Measurements from ENCODE around the gene OPN1SW.
A peak's percentile ranks its signal among the peaks of the same experiment; 100 is the strongest.

OPN1SW gene

GRCh38 chr7:128795129-128795528 is 19.5 kb upstream of the OPN1SW start:
- DNase-seq (ENCODE audit: low read depth, low spot score): no peak
- H3K4me3 ChIP-seq (ENCODE audit: low read length): no peak overlapping the region

- H3K4me3 ChIP-seq (ENCODE audit: low read length): no peak overlapping the region
Observed at GRCh38 chr7:128794436-128794835, 18.8 kb upstream of the OPN1SW start.

DNA sequence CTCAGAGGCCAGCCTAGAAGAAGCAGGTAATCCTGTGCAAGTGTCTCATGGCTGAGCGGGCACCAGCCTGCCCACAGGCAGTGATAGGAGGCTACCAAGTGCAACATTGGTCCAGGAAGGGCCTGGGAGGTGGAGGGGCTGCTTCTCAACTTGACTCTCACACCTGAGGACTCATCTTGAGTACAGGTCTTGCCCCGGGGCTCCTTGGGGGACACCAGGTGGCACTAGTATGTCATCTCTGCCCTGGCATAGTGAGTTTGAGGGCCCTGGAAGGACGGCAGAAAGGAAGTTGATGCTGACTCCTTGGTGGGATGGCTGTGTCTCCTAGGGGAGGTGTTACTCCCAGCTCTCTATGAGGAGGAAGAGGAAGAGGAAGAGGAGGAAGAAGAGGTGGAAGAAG is 18.4 kb upstream of the OPN1SW start:
- H3K4me3 ChIP-seq (ENCODE audit: low read length): no peak overlapping the region
- no peak for DNase-seq (ENCODE audit: low read depth, low spot score)

More at GRCh38 chr7:128794436-128794835, 18.8 kb upstream of the OPN1SW start:
- no peak for DNase-seq (ENCODE audit: low read depth, low spot score)

DNA sequence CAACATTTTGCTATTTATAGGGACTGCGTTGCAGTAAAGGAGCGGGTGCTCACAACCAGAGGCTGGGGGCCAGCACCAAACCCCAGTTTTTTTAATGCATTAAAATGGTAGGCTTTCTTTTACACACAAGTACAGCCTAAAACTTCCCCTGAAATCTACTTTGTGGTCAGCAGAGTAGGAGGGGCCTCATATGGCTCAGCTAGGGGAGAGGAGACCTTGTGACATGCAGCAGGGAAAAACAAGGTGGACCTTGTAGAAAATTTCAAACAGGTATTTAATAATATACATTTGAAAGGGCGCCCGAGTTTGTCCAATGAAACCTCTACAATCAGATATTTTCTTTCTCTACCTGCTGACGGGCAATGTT is 17.6 kb upstream of the OPN1SW start:
- no peak overlapping the region for H3K4me3 ChIP-seq (ENCODE audit: low read length)
- DNase-seq (ENCODE audit: low read depth, low spot score): no peak

GRCh38 chr7:128792471-128793180 is 17.0 kb upstream of the OPN1SW start:
- H3K4me3 ChIP-seq (ENCODE audit: low read length): peak overlapping the region; percentile 77; the same call in 1 of the 2 replicates
- peak; percentile 21 for DNase-seq (ENCODE audit: low read depth, low spot score)

GRCh38 chr7:128791972-128792327 is 16.4 kb upstream of the OPN1SW start:
- peak overlapping the region; percentile 77 for H3K4me3 ChIP-seq (ENCODE audit: low read length)
- no peak for DNase-seq (ENCODE audit: low read depth, low spot score)

DNA sequence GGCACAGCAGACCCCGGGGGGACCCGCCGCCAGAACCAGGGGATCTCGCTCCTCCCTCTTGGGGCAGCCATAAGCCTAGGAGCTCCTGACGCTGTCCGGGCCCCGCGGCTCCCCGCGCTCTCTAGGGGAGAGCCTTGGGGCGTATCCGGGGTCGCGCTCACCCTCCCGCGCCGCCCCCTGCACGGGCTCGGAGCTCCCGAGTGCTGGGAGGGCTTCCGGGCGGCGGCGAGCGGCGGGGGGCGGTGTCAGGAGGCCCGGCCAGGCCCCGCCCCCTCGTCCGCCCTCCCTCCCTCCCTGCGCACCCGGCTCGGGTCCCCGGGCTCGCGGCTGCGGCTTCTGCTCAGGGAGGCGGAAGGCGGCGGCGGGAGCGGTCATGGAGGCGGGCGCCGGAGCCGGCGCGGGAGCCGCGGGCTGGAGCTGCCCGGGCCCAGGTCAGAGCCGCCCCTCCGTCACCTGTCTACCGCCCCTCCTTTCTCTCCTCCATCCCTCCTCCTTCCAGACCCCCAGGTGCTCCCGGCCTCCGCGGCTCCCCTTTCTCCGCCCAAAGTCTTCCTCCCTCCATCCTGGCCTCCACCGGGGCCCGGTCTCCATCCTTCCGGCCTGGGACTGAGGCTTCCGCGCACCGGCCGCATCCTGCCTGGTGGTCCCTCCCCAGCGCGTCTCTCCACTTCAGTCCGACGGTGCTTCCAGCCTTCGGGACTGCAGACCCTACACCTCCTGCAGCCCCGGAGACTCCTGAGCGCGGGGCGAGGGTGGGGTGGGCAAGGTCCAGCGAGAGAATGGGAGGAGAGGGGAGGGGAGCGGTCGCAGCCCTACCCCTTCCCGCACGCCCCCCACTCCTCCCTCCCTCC is 15.8 kb upstream of the OPN1SW start, which contains the start of gene CCDC136:
Gene CCDC136, plus strand, starts transcription at position 848 of the 851 bp plus-strand sequence. CDS start 444 bp downstream, outside the sequence.
- DNase-seq (ENCODE audit: low read depth, low spot score): peak; percentile 49
- H3K4me3 ChIP-seq (ENCODE audit: low read length): peak within 1 kb of the TSS; percentile 77

- no peak for DNase-seq (ENCODE audit: low read depth, low spot score)
- peak overlapping the region; percentile 77 for H3K4me3 ChIP-seq (ENCODE audit: low read length)
Observed at GRCh38 chr7:128790315-128791041, 14.9 kb upstream of the OPN1SW start.

DNA sequence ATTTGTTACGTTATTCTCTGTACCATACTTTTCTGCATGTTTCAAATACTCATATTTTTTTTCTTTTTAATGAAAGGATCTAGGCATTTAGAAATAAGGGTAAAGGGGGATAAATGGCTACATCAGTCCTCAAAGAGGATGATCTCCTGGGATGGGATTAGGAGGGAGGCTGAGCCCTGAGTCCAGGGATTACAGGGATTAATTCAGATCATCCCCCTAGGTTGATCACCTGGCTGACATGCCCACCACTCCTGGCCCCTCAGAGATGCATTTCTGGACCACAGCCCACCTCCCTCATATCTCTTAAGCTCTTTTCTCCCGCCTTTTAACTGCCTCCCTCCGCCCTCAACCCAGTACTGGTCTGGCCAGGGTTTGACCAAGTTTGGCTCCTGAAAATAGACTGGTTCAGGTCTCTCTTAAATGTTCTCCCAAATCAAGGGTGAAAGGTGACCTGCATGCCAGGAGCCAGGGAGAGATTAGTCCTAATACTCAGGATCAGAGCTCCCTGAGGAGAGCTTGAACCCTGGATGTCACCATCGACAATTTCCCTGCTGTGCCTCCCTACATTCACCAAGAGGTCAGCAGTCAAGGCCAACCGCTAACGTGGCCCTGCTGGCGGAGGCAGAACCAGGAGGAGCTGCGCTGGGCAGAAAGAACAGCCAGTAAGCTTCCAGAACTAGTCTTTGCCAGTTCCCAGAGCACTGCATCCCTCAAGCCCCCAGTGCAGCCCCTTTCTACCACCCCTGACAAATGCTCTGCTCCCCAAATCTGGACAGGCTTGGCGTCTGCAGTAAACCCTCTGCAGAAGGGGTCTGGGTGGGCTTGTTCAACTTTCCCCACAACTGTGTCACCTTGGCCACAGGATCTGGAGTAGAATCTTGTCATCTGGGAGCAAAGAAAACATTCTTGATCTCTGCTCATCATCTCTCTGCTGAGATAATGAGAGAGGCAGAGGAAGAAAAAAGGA is 13.1 kb upstream of the OPN1SW start:
- no peak overlapping the region for H3K4me3 ChIP-seq (ENCODE audit: low read length)
- DNase-seq (ENCODE audit: low read depth, low spot score): no peak

- H3K4me3 ChIP-seq (ENCODE audit: low read length): no peak overlapping the region
- no peak for DNase-seq (ENCODE audit: low read depth, low spot score)
Observed at GRCh38 chr7:128785738-128786137, 10.1 kb upstream of the OPN1SW start.

GRCh38 chr7:128783143-128783861 is 7.7 kb upstream of the OPN1SW start:
- no peak overlapping the region for H3K4me3 ChIP-seq (ENCODE audit: low read length)
- DNase-seq (ENCODE audit: low read depth, low spot score): peak; percentile 14

- H3K4me3 ChIP-seq (ENCODE audit: low read length): no peak overlapping the region
- no peak for DNase-seq (ENCODE audit: low read depth, low spot score)
Observed at GRCh38 chr7:128781851-128782250, 6.3 kb upstream of the OPN1SW start.

DNA sequence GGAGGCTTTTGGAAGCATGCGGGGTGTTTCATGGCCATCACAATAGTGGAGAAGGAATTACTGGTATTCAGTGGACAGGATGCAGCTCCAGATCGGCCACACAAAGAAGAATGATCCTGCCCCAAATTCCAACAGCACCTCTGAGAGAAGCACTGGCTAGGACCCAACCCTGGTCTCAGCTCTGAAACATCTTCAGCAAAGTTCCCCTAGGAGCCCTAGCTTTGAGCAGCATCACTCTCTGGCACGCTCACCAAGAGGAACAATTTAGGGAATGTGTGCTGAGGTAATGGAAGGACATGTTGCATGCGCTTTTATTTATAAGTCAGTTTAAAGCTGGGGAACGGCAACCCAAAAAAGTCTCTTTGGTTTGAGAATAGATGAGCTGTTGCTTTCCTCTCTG is 5.5 kb upstream of the OPN1SW start:
- DNase-seq (ENCODE audit: low read depth, low spot score): no peak
- H3K4me3 ChIP-seq (ENCODE audit: low read length): no peak overlapping the region

DNA sequence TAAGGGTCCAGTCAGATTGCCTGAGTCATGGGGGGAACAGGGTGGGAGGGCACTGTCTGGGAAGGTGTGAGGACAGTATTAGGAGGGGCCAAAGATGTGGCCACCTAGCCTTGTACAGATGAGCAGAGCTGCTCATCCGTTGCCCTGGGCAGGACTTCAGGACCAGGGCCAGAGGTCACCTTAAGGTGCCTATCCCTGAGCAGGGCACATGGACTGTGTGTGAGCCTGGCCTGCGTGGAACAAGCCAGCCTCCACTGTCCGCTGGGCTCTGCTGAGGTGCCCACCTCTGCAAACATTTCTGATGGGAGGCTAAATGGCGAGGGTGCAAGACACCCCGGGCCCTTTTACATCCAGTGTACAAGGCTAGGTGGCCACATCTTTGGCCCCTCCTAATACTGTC is 3.4 kb upstream of the OPN1SW start:
- H3K4me3 ChIP-seq (ENCODE audit: low read length): no peak overlapping the region
- DNase-seq (ENCODE audit: low read depth, low spot score): no peak

DNA sequence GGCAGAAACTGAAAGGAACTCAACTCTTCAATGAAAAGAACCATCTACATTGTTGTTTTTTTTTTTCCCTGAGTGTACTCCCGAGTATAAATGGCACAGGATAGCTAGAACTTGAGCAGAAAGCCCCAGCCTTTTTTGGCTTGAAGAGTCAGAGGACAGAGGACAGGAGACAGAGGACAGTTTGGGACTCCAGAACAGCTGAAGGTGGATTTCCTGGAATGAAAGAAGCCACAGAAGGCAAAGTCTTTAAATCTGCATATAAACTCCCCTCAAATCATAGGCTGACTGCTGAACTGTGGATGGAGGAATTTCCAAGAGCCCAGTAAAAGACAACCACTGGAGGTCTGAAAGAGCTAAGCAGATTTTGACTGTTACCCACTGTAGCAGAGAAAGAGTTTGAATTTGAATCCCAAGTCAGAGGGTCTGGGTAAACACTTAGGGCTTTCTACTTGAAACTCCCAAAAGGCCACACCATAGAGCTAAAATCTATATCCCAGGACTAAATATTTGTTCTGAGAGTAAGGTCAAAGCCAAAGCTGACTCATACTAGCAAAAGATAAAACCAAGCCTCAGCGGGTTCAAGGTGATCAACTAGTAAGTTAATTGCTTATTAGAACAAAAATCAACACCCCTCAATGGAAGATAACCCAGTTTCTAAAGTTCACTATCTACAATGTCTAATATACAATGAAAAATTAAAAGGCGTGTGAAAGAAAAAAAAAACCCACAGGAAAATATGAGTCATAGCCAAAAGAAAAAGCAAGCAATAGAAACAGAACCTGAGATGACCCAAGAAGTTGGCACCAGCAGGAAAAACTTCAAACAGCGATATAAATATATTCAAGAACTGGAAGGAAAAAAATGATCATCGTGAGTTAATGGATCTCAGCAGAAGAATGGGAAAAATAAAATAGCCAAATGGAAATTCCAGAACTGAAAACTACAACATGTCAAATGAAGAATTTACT is 1.8 kb upstream of the OPN1SW start:
- no peak for DNase-seq (ENCODE audit: low read depth, low spot score)

DNA sequence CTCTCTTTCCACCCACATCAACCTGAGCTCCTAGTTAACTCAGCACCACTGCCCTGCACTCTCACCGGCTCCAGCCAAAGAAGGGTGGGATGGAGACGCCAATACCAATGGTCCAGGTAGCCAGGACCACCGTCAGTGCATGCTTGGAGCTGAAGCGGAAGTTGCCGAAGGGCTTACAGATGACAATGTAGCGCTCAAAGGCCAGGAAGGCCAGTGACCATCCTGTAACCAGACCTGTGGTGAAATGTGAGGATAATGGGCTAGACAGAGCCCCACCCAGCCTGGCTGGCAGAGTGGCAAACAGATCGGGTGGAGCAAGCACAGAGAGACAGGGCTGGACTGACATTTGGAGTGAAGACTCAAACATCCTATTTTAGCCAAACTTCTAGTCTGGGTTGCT is 673 bp downstream of the OPN1SW start:
- no peak overlapping the region for H3K4me3 ChIP-seq (ENCODE audit: low read length)
- no peak for DNase-seq (ENCODE audit: low read depth, low spot score)

More for the DNA sequence above, 1.8 kb upstream of the OPN1SW start:
- no peak overlapping the region for H3K4me3 ChIP-seq (ENCODE audit: low read length)
